Suprapubic skin (tissue), 4 donors: Measurements from ENCODE around the gene KAZN. TPM values are rescaled to one million over a fixed set of nuclear protein-coding genes. Genes with fewer than 3 reads are reported as not detected.

Experiments
- DNase-seq, 2 donors: peaks; one replicate each; pipeline ENCODE4 v3.0.0-alpha.2; 2019; ENCODE audit warnings: low spot score in 2 of 2
- H3K27ac ChIP-seq: fragments of 200-600 bp; sonication (generic); one replicate; pipeline ENCODE4 v1.5.1; 2019
- H3K27me3 ChIP-seq: fragments of 200-600 bp; sonication (generic); one replicate; pipeline ENCODE4 v1.5.1; 2019
- H3K36me3 ChIP-seq: fragments of 200-600 bp; sonication (generic); one replicate; pipeline ENCODE4 v1.5.1; 2019
- H3K4me1 ChIP-seq: fragments of 200-600 bp; sonication (generic); one replicate; pipeline ENCODE4 v1.5.1; 2019
- H3K4me3 ChIP-seq: fragments of 200-600 bp; sonication (generic); one replicate; pipeline ENCODE4 v1.5.1; 2019; ENCODE audit warnings: mild to moderate bottlenecking
- H3K9me3 ChIP-seq: fragments of 200-600 bp; sonication (generic); one replicate; pipeline ENCODE4 v1.5.1; 2019
- EP300 ChIP-seq: sonication (generic); formaldehyde crosslinking; IDR thresholded peaks from one replicate; pipeline ENCODE4 v1.6.1; 2017; ENCODE audit warnings: antibody characterized with exemption
- POLR2A ChIP-seq, 2 donors: fragments of 450-650 bp; IDR thresholded peaks; one replicate each; pipeline ENCODE4 v1.6.1; 2017; ENCODE audit warnings: antibody characterized with exemption in 2 of 2, mild to moderate bottlenecking in 2 of 2, moderate library complexity in 2 of 2
- POLR2AphosphoS5 ChIP-seq, 3 donors: sonication (generic); formaldehyde crosslinking; IDR thresholded peaks; one replicate each; pipeline ENCODE4 v1.6.1; 2017; ENCODE audit warnings: antibody characterized with exemption in 3 of 3
- WGBS: methylation state at CpG from one replicate; pipeline ENCODE4 v1.1.5; 2018; 5-methylcytosine and 5-hydroxymethylcytosine counted together
- total RNA-seq, 4 donors: library from RNA; depleted of rRNA; stranded (reverse); fragments of >200 nt; gene quantifications; one replicate each; pipeline ENCODE4 v1.1.0, GENCODE V29; 2016
- TF ChIP-seq, protein P1 (sequence below), 2 donors: fragments of 200-600 bp in 1 of 2; fragments of 450-650 bp in 1 of 2; sonication (generic) in 1 of 2; IDR thresholded peaks; one replicate each; pipeline ENCODE4 v1.5.1; 2016 to 2019; ENCODE audit warnings: antibody characterized with exemption in 2 of 2, mild to moderate bottlenecking in 1 of 2, moderate library complexity in 1 of 2

KAZN gene
- total RNA-seq, 4 donors from 2014 or later: 29.2 to 37.5 (median 31.7) TPM

DNA sequence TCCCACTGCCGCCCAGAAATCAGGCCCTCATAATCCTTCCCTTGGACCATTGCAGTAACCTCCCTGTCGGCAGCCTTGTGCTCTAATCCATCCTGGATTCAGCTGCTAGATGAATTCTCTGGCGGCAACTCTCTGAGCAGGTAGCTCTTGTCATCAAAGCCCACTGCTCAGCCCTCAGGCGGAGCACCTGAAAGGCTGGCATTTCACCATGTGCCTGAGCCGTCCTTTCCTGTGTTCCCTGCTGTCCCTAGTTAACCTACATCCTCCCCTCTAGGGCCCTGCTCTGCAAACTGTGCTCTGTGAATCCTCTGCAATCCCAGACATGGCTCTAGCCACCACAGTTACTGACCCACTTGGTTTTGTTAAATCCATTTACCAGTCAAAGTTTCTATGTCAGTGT lies 118.0 kb downstream of the KAZN start:
- WGBS: 90% methylated on average over 5 of the region's 5 CpGs
- H3K4me1 ChIP-seq: no peaks in the 10 kb centered on the region
- H3K9me3 ChIP-seq: no peaks in the 10 kb centered on the region
- no peak for DNase-seq
- H3K4me3 ChIP-seq: no peak overlapping the region
- no peak overlapping the region for H3K27ac ChIP-seq
- no peaks in the 10 kb centered on the region for H3K27me3 ChIP-seq
- no peaks in the 10 kb centered on the region for H3K36me3 ChIP-seq
- TF ChIP-seq POLR2A (IDR thresholded peaks at IDR 0.05) (no peak), POLR2AphosphoS5 (IDR thresholded peaks at IDR 0.05) (no peak), EP300 (no peak)
- TF ChIP-seq, protein P1, sequence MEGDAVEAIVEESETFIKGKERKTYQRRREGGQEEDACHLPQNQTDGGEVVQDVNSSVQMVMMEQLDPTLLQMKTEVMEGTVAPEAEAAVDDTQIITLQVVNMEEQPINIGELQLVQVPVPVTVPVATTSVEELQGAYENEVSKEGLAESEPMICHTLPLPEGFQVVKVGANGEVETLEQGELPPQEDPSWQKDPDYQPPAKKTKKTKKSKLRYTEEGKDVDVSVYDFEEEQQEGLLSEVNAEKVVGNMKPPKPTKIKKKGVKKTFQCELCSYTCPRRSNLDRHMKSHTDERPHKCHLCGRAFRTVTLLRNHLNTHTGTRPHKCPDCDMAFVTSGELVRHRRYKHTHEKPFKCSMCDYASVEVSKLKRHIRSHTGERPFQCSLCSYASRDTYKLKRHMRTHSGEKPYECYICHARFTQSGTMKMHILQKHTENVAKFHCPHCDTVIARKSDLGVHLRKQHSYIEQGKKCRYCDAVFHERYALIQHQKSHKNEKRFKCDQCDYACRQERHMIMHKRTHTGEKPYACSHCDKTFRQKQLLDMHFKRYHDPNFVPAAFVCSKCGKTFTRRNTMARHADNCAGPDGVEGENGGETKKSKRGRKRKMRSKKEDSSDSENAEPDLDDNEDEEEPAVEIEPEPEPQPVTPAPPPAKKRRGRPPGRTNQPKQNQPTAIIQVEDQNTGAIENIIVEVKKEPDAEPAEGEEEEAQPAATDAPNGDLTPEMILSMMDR (IDR thresholded peaks at IDR 0.05): no peak

DNA sequence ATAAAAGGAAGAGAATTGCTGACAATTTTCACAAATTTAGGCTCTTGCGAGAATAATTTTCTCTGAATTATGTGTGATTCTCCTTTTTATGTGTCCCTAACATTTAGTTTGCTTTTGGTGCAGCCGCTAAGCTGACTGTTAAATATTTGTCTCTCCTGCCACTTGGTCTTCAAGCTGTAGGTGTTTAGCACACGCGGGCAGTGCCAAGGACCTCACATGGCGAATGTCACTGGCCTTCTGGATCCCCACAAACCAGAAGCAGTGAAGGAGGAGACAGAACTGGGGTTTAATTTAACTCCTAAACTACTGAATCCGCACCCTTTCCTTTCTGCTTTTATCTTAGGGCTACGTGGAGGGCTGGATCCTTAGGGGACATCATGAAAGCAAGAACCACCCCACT lies 120.0 kb downstream of the KAZN start:
- no peak overlapping the region for H3K4me3 ChIP-seq
- 96% methylated on average over 7 of the region's 7 CpGs for WGBS
- H3K36me3 ChIP-seq: no peaks in the 10 kb centered on the region
- H3K9me3 ChIP-seq: no peaks in the 10 kb centered on the region
- H3K4me1 ChIP-seq: no peaks in the 10 kb centered on the region
- DNase-seq: no peak
- no peak overlapping the region for H3K27ac ChIP-seq
- no peaks in the 10 kb centered on the region for H3K27me3 ChIP-seq
- TF ChIP-seq, protein P1 (IDR thresholded peaks at IDR 0.05): no peak
- no peak for TF ChIP-seq EP300

DNA sequence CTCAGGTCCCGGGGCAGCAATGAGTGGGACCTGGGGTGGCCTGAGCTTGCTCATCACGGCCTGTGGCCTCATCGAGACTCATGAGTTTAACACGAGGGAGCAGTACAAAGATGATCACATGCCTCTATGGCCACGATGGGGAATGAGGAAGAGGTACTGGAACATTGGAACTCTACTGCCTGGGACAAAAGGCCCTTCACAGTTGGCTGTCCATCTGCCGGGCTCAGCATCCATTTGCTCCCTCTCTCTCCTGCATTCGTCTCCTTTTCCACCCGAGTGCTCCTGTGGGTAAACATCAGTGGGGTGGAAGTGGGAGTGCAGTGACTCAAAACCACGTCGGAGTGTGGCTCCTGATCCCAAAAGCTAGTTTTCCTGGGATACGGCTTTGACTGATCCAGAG lies 124.9 kb downstream of the KAZN start:
- no peak for TF ChIP-seq POLR2A (IDR thresholded peaks at IDR 0.05)
- no peak for DNase-seq
- H3K4me1 ChIP-seq: no peaks in the 10 kb centered on the region
- H3K4me3 ChIP-seq: no peak overlapping the region
- H3K36me3 ChIP-seq: no peaks in the 10 kb centered on the region
- H3K27ac ChIP-seq: no peak overlapping the region
- H3K9me3 ChIP-seq: no peaks in the 10 kb centered on the region
- H3K27me3 ChIP-seq: no peaks in the 10 kb centered on the region
- WGBS: 85% methylated on average over 10 of the region's 11 CpGs

DNA sequence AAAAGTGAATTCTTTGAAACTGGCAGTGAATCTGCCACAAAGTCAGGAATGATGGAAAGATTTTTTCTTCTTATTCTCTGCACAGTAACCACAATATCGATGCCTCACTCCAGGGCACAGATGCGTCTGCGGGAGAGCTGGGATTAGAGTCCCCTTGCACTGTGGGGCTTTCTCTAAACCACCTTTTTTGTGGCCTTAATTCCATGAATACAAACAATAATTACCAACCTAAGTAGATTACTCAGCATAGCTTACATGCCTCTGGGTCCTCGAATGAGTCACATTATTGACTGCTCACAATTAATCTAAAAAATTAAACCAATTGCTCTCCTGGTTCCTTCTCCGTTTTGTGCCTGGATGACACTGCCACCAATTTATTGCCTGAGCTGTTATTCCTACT lies 125.8 kb downstream of the KAZN start:
- no peak for DNase-seq
- WGBS: 72% methylated on average over 5 of the region's 5 CpGs
- Histone ChIP-seq H3K4me1 (no peaks in the 10 kb centered on the region), H3K27me3 (no peaks in the 10 kb centered on the region), H3K36me3 (no peaks in the 10 kb centered on the region), H3K9me3 (no peaks in the 10 kb centered on the region), H3K27ac (no peak overlapping the region), H3K4me3 (no peak overlapping the region)
- no peak for TF ChIP-seq POLR2A (IDR thresholded peaks at IDR 0.05)
- TF ChIP-seq POLR2AphosphoS5 (IDR thresholded peaks at IDR 0.05): no peak
- no peak for TF ChIP-seq EP300
- TF ChIP-seq, protein P1 (IDR thresholded peaks at IDR 0.05): no peak

DNA sequence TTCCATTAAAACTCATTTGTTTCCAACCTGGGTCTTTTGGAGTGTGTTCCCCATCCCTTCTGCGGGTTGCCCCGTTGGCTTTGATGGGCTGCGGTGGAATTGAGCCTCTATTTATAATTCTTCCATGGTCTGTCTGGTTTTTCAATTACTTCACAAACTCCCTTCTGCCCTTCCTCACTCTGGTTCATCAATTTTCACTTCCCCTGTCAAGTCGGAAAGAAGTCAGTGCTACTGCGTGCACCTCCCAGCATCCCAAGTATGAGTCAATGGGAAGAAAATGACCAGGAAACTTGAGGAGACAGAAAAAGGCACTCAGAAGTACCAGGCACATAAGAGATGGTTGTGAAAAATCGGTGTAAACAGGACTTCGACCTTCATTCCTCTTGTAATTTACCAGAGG lies 126.2 kb downstream of the KAZN start:
- no peaks in the 10 kb centered on the region for H3K36me3 ChIP-seq
- TF ChIP-seq POLR2AphosphoS5 (IDR thresholded peaks at IDR 0.05): no peak
- no peak for TF ChIP-seq EP300
- no peak for TF ChIP-seq POLR2A (IDR thresholded peaks at IDR 0.05)
- TF ChIP-seq, protein P1 (IDR thresholded peaks at IDR 0.05): no peak
- no peak overlapping the region for H3K4me3 ChIP-seq
- no peak for DNase-seq
- H3K27me3 ChIP-seq: no peaks in the 10 kb centered on the region
- H3K27ac ChIP-seq: no peak overlapping the region
- H3K9me3 ChIP-seq: no peaks in the 10 kb centered on the region
- no peaks in the 10 kb centered on the region for H3K4me1 ChIP-seq
- WGBS: 85% methylated on average over 7 of the region's 7 CpGs

DNA sequence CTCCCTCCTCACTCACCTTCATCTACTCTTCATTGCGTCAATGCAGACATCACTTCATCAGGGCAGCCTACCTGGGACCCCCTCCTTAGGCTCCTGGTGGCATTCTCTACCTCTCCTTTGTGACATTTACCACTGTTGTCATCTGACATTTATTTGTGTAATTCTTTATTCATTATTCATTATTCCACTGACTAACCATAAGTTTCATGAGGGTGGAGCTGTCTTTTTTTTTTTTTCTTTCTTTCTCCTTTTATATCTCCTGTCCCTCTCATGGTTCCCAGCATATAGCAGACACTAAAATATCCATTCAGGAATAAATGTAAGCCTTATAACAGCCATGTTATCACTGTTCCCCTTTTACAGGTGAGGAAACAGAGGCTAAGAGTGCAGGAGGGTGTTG lies 126.8 kb downstream of the KAZN start:
- TF ChIP-seq, protein P1 (IDR thresholded peaks at IDR 0.05): no peak
- TF ChIP-seq EP300 (no peak), POLR2AphosphoS5 (IDR thresholded peaks at IDR 0.05) (no peak), POLR2A (IDR thresholded peaks at IDR 0.05) (no peak)
- H3K27ac ChIP-seq: no peak overlapping the region
- H3K9me3 ChIP-seq: no peaks in the 10 kb centered on the region
- H3K4me1 ChIP-seq: no peaks in the 10 kb centered on the region
- H3K36me3 ChIP-seq: no peaks in the 10 kb centered on the region
- 97% methylated on average over 1 of the region's 1 CpG for WGBS
- H3K27me3 ChIP-seq: no peaks in the 10 kb centered on the region
- H3K4me3 ChIP-seq: no peak overlapping the region
- no peak for DNase-seq
